GM18526 (cell line): ENCODE results near the gene DVL1.

ENCODE experiments used
- POLR2A ChIP-seq: IDR thresholded peaks from 3 replicates; pipeline ENCODE4 v1.6.1; 2011; ENCODE audit not compliant: insufficient read length; ENCODE audit errors: extremely low read depth

Gene DVL1

DNA sequence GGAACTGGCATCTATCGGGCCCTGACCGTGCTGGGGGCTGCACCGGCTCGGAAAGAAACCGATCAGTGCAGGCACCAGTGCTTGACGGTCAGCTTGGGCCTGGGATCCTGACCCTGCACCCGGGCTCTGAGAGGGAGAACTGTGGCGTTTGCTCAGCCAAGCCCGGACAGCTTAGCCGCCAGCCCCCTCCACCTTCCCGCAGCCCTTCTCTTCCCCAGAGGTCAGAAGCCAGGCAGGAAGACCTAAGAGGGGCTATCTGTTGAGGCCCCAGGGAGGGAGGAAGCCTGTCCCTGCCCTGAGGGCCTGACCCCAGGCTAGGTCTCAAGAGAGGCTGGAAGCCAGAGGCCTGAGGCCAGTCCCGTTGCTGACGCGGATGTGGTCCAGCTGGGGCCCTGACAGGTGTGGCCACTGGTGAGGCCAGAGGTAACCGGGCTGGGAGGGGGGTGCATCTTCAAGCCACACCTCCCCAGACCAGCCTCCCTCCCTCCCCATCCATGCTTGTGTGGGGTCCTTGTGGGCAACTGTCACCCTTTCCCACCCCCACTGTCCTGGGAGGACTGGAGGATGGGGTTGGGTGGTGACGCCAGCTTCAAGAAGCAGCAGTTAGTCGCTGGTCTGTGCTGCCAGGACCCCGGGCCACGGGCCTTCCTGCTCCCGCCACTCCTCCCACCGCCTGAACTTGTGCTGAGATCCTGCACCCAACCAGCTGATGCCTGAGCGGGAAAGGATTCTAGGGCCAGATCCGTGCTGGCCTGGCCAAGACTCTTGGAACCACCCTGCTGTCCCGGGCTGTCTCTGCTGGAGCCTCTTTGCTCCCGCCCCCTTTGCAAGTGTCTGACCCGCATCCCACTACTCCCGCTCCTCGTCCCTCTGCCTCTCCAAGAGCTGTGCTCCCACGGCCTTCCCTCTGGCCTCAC lies 2.6 kb upstream of the DVL1 start:
- TF ChIP-seq POLR2A: no peak

DNA sequence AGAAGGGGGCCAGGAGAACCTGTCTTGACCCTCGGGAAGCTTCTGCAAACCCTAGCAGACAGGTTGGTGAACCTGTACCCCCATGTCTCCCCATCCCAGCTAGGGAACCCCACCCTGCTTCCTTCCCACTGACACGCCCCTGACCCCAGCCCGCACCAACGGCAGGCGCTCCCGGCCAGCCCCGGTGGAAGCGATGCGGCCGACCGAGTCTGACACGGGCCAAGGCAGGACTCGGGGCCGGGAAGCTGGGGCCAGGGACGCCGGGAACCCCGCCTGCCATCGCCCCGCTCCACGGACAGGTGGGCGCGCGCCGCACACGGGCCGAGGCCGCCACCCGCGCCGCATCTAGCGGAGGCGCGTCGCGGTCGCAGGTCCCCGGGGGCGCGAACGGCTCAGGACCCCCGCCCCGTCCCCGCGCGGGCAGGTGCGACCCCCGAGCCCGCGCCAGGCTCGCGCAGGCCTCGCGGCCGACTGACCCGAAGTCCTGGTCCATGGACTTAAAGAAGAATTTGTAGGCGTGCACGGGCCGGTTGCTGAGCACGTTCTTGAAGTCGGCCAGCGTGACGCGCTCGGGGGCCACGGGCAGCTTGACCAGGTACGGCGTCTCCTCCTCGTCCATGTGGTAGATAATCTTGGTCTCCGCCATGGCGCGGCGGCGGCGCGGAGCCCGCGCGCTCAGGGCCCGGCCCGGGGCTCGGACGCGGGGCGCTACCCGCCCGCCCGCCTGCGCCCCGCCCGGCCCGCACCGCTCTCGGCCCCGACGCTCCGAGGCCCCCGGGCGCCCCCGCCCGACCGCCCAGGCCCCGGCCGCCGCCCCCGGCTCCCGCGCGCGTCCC lies 580 bp downstream of the DVL1 start:
- TF ChIP-seq POLR2A: no peak

DNA sequence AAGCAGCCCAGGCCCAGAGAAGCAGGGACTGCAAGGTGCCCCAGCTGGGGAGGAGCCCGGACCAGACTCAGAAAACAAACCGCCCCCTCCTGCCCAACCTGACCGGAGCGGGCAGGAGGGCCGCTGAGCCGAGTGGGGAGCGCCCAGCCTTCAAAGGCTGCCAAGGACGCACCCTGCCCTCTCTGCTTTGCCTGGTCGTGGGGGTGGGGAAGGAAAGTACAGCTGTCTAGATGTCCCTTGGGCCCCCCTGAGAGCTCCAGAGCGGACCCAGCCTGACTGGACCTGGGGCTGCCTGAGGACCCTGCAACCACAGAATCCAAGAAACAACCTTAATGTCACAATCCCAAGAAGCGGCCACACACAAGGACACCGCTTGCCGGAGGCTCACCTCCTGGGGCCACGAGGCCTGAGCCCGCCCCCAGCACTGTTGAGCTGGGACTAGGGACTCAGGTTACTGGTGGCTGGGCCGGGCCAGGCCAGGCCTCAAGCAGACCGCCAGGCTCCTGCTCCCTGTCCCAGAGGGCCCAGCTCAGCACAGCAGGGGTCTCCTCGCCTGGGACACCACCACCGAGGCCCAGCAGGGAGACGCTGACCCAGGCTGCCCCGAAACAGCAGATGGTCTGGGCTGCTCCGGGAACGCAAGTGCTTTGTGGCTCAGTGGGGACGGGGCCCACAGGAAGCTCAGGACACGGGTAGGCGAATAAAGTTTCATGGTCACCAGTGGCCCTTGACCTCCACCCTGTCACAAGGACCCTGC lies 1.4 kb downstream of the DVL1 start:
- TF ChIP-seq POLR2A: no peak

DNA sequence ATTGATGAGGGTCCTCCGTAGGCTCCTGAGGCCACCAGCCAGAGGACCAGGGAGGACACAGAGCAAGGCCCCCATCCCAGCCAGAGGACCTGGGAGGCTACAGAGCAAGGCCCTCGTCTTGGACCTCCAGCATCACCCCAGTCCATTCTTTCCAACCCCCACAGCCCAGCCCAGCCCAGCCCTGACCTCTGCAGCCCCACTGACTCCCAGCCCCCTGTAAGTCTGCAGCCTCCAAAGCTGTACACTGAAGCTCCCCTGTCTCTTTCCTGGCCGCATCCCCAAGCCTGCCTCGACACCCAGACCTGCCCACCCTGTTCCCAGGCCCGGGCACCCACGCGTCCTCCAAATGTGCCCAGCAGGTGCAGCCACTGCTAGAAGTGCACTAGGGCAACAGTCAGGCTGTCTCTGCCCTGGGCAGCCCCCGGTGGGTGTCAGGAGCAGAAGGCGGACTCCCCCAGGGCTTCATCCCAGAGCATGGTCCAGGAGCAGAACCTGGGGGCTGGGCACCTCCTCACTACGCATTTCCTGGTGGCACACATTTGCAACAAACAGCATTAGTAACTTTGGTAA lies 2.1 kb downstream of the DVL1 start:
- no peak for TF ChIP-seq POLR2A

DNA sequence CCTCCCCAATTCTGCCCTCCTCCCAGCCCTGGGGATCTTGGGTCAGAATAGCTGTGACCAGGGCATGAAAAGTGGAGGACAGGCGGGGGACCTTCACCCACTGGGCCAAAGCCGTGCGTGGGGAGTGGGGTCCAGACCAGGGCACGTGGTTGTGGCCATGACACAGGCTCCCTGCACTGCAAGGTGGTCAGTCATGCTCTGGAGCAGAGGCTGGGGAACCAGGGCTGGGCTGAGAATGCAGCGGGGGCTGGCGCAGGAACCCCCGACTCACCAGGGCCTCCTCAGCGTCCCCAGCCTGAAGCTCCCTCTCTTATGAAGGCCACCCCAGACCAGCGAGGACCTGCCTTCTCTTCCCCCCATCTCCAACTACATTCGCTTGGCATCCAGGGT lies 2.7 kb downstream of the DVL1 start:
- no peak for TF ChIP-seq POLR2A

DNA sequence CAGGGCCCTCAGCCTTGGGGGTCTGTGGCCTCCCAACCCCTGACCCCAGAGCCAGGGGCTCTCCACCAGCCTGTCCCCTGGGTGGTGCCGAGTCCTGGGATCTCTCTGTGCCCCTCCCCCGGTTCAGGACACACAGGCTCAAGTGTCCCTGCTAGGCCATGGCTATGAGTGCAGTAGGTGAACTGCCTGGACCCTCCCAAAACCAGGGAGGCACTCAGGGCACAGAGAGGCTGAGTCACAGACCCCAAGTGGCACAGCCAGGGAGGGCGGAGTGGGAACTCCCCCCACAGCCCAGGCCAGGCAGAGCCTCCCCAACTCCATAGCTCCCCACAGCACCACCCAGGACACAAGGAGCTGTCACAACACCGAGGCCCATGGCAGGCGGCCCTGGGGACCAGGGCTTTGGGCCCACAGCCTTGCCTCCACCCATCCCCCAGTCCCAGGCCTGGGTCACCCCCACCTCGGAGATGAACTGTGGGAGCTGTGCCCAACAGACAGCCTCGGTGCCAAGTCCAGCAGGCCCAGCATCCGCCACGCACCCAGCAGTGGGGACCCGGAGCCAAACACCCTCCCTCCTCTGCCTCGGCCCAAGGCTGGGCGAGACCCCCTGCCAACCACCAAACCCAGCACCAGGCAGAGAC lies 3.2 kb downstream of the DVL1 start:
- no peak for TF ChIP-seq POLR2A

DNA sequence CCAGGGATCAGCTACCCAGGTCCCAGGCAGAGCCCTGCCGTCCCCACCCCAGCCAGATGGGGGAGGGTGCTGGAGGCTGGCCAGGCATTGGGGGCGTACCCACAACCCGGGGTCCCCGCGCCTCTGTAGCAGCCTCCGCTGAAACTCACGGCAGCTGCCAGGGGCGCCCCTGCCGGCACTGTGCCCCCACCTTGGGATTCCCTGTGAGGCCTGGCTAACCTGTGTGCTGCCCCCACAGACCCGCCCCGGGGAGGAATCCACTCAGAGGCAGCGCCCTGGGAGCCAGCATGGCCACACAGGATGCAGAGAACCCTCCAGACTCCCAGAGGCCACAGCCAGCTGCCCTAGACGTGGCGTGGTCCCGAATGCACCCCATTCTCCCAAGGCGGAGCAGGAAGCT lies 3.8 kb downstream of the DVL1 start:
- TF ChIP-seq POLR2A: no peak

DNA sequence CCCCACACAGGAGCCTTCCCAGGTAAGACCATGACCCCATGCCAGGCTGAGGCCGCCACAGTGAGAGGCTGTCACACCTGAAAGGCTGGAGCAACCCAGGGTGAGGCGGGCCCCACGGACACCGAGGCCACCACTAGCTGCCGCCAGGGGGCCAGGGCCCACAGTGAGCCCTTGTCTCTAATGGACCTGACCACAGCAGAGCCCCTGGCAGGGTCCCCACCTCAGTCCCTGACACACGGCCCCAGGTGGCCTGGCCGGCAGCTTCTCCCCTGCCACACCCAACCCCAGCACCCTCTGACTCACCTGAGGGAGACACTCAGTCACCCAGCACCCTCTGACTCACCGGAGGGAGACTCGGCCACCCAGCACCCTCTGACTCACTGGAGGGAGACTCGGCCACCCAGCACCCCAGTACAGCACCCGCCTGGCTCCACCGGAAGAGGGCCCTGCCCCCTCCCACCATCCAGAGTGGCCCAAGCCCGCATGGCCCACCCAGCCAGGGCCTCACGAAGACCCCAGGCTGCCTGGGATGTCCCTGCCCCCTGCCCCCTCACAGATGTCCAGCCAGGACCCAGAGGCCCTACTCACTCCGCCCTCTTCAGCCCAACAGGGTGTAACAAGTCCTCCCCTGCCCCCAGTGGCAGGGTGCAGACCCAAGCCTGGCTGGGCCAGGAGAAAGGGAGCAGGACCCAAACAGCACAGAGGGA lies 4.4 kb downstream of the DVL1 start:
- TF ChIP-seq POLR2A: no peak

DNA sequence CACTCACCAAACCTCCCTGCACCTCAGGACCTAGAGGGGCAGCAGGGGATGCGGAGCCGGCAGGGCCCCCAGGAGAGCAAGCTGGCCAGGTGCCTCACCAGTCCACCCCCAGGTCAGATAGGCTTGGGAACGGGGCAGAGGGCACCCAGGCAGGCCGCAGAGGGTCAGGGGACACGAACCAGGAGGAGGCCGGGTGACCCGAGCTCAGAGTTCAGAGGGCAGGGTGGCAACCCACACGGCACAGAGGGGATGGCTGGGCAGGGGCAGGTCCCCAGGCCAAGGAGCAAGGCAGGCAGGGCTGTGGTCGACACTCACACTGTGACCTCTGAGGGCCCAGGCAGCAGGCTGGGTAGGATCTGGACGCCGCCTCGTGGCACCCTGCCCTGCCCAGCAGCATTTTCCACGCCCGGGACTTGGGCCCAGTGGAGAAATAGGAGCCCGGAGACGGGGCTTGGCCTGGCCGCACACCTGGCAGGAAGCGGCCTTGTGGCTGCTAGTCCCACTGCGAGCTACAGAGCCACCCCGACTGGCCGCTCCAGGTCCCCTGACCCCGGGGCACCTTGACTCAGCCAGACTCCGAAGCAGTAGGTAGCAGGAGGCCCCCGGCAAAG lies 5.3 kb downstream of the DVL1 start:
- TF ChIP-seq POLR2A: no peak

DNA sequence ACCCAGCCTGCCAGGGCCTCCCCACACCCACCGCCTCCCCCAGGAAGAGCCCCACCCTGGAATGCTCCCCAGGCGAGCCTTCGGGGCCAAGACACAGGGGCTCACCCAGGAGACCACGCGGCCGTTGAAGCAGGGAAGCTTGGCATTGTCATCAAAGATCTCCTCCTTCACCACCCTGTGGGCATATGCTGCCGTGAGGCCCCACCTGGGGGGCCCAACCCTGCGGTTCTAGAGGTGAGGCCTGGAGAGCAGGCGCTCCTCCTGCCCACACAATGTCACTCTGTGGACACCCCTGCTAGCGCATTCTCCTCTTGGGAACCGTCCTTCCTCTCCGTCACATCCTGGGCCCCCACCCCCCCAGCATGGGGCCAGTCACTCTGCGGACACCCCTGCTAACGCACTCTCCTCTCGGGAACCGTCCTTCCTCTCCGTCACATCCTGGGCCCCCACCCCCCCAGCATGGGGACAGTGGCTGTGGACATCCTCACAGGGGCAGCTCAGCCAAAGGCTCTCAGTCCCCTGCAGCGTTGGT lies 6.6 kb downstream of the DVL1 start:
- TF ChIP-seq POLR2A: no peak

DNA sequence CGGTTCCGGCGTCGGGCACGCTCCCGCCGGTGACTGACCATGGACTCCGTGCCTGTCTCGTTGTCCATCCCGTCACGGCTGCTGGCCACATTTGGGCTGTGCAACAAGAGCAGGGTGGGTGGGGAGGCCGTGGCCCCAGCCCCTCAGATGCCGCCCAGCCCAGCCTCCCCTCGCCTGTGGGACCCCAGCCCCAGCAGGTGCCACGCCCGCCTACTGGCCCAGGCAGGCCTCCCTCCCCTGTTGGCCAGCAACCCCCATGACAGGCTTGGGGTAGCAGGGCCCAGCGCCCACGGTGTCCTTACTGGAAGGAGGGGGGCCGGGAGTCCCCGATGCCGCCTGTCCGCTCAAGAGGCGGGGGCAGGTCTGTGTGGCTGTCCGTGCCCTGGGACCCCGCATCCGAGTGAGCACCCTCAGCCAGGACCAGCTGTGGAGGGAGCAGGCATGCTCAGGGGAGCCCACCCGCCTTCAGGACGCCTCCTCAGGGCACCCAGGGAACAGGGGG lies 7.1 kb downstream of the DVL1 start:
- TF ChIP-seq POLR2A: no peak

DNA sequence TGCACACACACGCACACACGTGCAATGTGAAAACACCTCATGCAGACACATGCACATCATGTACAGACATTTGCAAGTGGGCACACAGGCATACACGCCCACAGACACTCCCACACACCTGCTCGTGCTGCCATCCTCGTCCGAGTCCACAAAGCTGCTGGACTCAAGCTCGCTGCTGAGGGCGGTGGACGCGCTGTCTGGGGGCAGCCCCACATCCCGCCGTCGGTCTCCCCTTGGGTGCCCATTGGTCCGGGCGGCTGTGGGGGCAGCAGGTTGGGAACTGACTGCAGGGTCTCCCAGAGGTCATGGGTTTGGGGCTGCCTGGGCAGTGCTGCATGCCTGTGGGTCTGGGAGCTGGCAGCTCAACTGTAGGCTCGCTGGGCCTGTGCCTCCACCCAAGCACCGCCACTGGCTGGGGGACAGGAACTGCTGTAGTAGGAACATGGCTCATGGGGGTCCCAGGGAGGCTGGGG lies 7.6 kb downstream of the DVL1 start:
- no peak for TF ChIP-seq POLR2A
